AG04450 (cell line): Measurements from ENCODE around the gene KCNIP1. TPM values are rescaled to one million over a fixed set of nuclear protein-coding genes. Genes with fewer than 3 reads are reported as not detected.
"Not testable (repeated sequence)": the region's sequence is repeated elsewhere in the genome, so short reads cannot be mapped to it uniquely, and the experiment has no call there.

ENCODE experiments used
- CTCF ChIA-PET: fragments of 300-600, 350-600 bp; formaldehyde crosslinking; extraction: SDS; loops from one replicate; lab custom pipeline; 2022; ENCODE audit warnings: antibody characterized with exemption, inconsistent platforms; lab: Charles Lee
- POLR2A ChIA-PET: fragments of 350-600 bp; formaldehyde crosslinking; extraction: SDS; loops from one replicate; lab custom pipeline; 2021; ENCODE audit warnings: antibody characterized with exemption, inconsistent platforms; lab: Yijun Ruan, JAX
- DNase-seq: peaks from one replicate; pipeline ENCODE4 v3.0.0-alpha.2; 2011; ENCODE audit warnings: low read depth, low spot score
- H3K27ac ChIP-seq: one replicate; pipeline ENCODE4 v1.5.1; 2012; ENCODE audit warnings: low read depth, low read length, control low read depth
- H3K27me3 ChIP-seq: one replicate; pipeline ENCODE4 v1.6.0; 2012; ENCODE audit warnings: low read length; ENCODE audit not compliant: control insufficient read depth, insufficient read depth
- H3K4me3 ChIP-seq: 2 replicates; pipeline ENCODE4 v1.5.1; 2011; ENCODE audit warnings: mild to moderate bottlenecking, low read depth, low read length, control low read depth
- H3K9me3 ChIP-seq: 2 replicates; pipeline ENCODE4 v1.5.1; 2012; ENCODE audit warnings: low read length; ENCODE audit not compliant: control insufficient read depth, insufficient read depth
- CTCF ChIP-seq: IDR thresholded peaks from 2 replicates; pipeline ENCODE4 v1.5.1; 2011; ENCODE audit warnings: low read depth, low read length, control low read depth, inconsistent platforms
- polyA plus RNA-seq: library from polyadenylated mRNA; depleted of rRNA; stranded (reverse); fragments of >200 nt; gene quantifications from 2 replicates; pipeline ENCODE4 v1.2.3, GENCODE V29; 2011

The KCNIP1 gene
- polyA plus RNA-seq, 1 experiment, result not detected

- no peak for TF ChIP-seq CTCF
- no peak overlapping the region for H3K27ac ChIP-seq
- H3K9me3 ChIP-seq, result no peaks in the 10 kb centered on the region
- DNase-seq, result no peak
- H3K4me3 ChIP-seq, result no peak overlapping the region
- ChIA-PET POLR2A (no interaction called here), CTCF (no interaction called here)
- H3K27me3 ChIP-seq, result peaks cover 8% of the 10 kb centered on the region
Observed at GRCh38 chr5:170542691-170543293, 39.0 kb downstream of the KCNIP1 start.

- ChIA-PET CTCF (no interaction called here), POLR2A (no interaction called here)
- no peak overlapping the region for H3K27ac ChIP-seq
- H3K9me3 ChIP-seq, result no peaks in the 10 kb centered on the region
- TF ChIP-seq CTCF, result no peak
- no peak overlapping the region for H3K4me3 ChIP-seq
- no peak for DNase-seq
- peaks cover 3% of the 10 kb centered on the region for H3K27me3 ChIP-seq
Observed at GRCh38 chr5:170545313-170545712, 41.5 kb downstream of the KCNIP1 start.

GRCh38 chr5:170545811-170546210 is 42.0 kb downstream of the KCNIP1 start:
- DNase-seq, result no peak
- H3K27me3 ChIP-seq, result no peaks in the 10 kb centered on the region
- no peak overlapping the region for H3K27ac ChIP-seq
- POLR2A ChIA-PET, result no interaction called here
- CTCF ChIA-PET, result no interaction called here
- no peak for TF ChIP-seq CTCF
- H3K4me3 ChIP-seq, result no peak overlapping the region
- H3K9me3 ChIP-seq, result no peaks in the 10 kb centered on the region

- CTCF ChIA-PET, result no interaction called here
- TF ChIP-seq CTCF, result no peak
Observed at GRCh38 chr5:170546282-170546681, 42.5 kb downstream of the KCNIP1 start.

GRCh38 chr5:170550382-170550781 is 46.6 kb downstream of the KCNIP1 start:
- H3K9me3 ChIP-seq, H3K4me3 ChIP-seq, DNase-seq, POLR2A ChIA-PET, CTCF ChIA-PET, H3K27ac ChIP-seq, H3K27me3 ChIP-seq: not testable (repeated sequence)

More at GRCh38 chr5:170546282-170546681, 42.5 kb downstream of the KCNIP1 start:
- no peak overlapping the region for H3K4me3 ChIP-seq
- no peaks in the 10 kb centered on the region for H3K27me3 ChIP-seq
- no peaks in the 10 kb centered on the region for H3K9me3 ChIP-seq
- POLR2A ChIA-PET, result no interaction called here
- no peak for DNase-seq
- no peak overlapping the region for H3K27ac ChIP-seq
